Right lobe of liver (tissue), 4 donors: ENCODE results near the gene CSN2.

ENCODE experiments used
- CTCF ChIP-seq, 4 donors: fragments of 200-600 bp in 3 of 4; fragments of 450-650 bp in 1 of 4; IDR thresholded peaks; one replicate each; pipeline versions ENCODE4 v1.5.1 to v1.8.0; 2016 to 2022; ENCODE audit warnings: antibody characterized with exemption in 4 of 4, mild to moderate bottlenecking in 2 of 4
- POLR2A ChIP-seq: fragments of 450-650 bp; IDR thresholded peaks from one replicate; pipeline ENCODE4 v1.6.1; 2017; ENCODE audit warnings: antibody characterized with exemption, mild to moderate bottlenecking
- donor health status: DM: no; HTN: no; CAD: no.
- donor health status: DM: no; HTN: no; CAD: no.
- donor health status: DM: no; HTN: yes; CAD: no.

- no peak for TF ChIP-seq CTCF (IDR thresholded peaks at IDR 0.05)
- TF ChIP-seq POLR2A = no peak
Measured at GRCh38 chr4:69934150-69934549, 31.4 kb downstream of the CSN2 start.
